Rectal smooth muscle tissue (tissue), 1 donor: Measurements from ENCODE around the gene SNX9.
A peak's percentile ranks its signal among the peaks of the same experiment; 100 is the strongest.

ENCODE experiments used
- H3K27ac ChIP-seq: one replicate; pipeline ENCODE4 v1.7.0; 2013; ENCODE audit warnings: low read depth, low read length, inconsistent platforms
- H3K27me3 ChIP-seq: one replicate; pipeline ENCODE4 v1.7.0; 2013; ENCODE audit warnings: low read length; ENCODE audit not compliant: control insufficient read depth, insufficient read depth
- H3K36me3 ChIP-seq: one replicate; pipeline ENCODE4 v1.7.0; 2013; ENCODE audit warnings: low read length; ENCODE audit not compliant: control insufficient read depth, insufficient read depth
- H3K4me1 ChIP-seq: one replicate; pipeline ENCODE4 v1.7.0; 2013; ENCODE audit warnings: low read length; ENCODE audit not compliant: control insufficient read depth, insufficient read depth
- H3K4me3 ChIP-seq: one replicate; pipeline ENCODE4 v1.7.0; 2013; ENCODE audit warnings: low read length
- H3K9ac ChIP-seq: one replicate; pipeline ENCODE4 v1.7.0; 2013; ENCODE audit warnings: low read length

Gene SNX9

DNA sequence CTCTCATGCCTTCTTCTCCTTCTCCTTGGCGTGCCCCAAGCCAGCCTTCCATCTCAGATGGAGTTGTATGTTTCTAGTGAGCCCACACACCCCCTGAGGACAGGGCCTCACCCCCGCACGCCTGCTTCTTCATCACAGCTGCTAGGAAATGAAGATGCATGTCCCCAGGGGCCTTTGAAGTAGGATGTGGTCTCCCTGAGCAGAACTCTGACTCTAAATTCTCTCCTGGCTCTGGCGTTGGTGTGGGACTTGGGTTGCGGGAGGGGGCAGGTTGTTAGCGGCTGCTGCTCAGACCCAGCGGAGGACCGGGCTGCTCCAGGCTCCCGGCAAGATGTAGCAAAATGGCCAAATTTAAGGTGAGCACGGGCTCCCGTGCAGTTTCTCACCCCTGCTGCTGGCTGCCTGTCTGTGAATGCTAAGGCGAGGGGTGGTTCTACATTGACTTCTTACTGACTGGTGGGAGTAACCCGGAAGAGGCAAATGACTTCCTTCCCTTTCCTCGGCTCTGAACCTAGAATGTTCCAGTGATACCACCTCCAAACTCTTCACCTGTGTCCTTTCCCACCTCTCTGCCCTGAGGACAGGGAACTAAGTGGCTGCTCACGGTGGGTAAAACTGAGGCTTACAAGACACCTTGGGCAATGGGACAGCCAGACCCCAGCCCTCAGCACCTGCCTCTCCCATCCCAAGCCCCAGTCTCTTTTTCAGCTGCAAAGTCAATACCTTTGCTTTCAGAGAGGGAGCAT, 167.4 kb downstream of the SNX9 start:
- no peaks in the 10 kb centered on the region for H3K36me3 ChIP-seq
- peaks cover 2% of the 10 kb centered on the region for H3K4me1 ChIP-seq
- no peak overlapping the region for H3K4me3 ChIP-seq
- H3K9ac ChIP-seq: no peak overlapping the region
- peak overlapping the region; percentile 34 for H3K27ac ChIP-seq
- H3K27me3 ChIP-seq: no peaks in the 10 kb centered on the region

DNA sequence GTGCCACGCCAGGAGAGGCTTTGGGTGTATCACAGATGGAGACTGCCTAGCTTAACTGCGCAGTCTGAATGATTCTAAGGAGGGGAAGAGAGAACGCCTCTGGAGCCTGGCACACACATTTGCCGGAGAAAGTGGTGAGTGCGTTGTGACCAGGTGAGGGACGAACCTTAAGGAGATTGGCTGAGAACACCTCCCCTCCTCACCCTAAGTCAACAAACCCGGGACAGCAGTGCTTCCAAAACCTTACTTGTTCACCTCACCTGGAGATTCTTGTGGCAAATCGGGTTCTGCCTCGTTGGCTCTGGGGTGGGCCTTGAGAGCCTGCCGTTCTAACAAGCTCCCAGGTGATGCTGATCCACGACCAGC, 168.0 kb downstream of the SNX9 start:
- no peaks in the 10 kb centered on the region for H3K36me3 ChIP-seq
- no peak overlapping the region for H3K9ac ChIP-seq
- no peaks in the 10 kb centered on the region for H3K27me3 ChIP-seq
- no peak overlapping the region for H3K27ac ChIP-seq
- peaks cover 2% of the 10 kb centered on the region for H3K4me1 ChIP-seq
- H3K4me3 ChIP-seq: no peak overlapping the region

DNA sequence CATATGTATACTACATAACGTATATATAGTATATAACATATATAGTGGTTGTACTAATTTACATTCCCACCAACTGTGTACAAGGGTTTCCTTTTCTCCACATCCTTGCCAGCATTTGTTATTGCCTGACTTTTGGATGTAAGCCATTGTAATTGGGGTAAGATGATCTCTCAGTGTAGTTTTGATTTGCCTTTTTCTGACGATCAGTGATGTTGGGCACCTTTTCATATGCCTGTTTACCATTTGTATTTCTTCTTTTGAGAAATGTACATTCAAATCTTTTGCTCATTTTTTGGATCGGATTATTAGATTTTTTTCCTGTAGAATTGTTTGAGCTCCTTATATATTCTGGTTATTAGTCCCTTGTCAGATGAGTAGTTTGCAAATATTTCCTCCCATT, 170.0 kb downstream of the SNX9 start:
- H3K36me3 ChIP-seq: no peaks in the 10 kb centered on the region
- peaks cover 2% of the 10 kb centered on the region for H3K4me1 ChIP-seq
- H3K27ac ChIP-seq: no peak overlapping the region
- H3K4me3 ChIP-seq: no peak overlapping the region
- no peaks in the 10 kb centered on the region for H3K27me3 ChIP-seq
- no peak overlapping the region for H3K9ac ChIP-seq

DNA sequence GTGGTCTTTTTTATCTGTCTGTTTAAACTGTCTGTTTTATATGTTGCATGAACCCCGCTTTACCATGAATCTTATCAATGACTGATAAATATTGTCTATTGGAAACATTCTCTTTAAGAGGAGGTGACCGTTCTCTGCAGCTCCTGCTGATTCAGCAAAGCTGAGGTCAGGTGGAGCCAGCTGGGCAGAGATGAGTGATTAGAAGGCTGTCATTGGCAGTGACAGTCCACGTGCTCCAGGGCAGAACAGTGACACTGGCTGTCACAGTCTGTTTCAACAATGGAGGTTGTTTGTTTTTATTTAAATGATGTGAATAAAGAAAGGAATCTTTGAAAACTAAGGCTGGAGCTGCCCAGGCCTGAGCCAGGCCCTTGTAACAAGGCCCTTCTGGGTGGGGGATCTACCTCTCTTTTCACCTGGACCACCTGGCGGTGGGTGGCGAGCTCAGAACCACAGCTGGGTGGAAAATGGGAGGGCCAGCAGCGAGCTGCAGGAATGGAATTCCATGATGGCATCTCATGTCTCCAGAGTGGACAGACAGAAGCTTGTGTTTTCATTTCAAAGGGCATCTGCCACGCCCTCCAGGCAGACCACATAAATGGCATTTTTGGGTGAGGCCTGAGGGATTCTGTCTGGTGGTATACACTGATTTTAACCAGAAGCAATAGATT, 171.2 kb downstream of the SNX9 start:
- Histone ChIP-seq H3K36me3 (no peaks in the 10 kb centered on the region), H3K4me1 (peaks cover 8% of the 10 kb centered on the region), H3K27ac (no peak overlapping the region), H3K9ac (no peak overlapping the region), H3K27me3 (no peaks in the 10 kb centered on the region), H3K4me3 (no peak overlapping the region)
